ENCODE results near the gene JOSD1.
A peak's percentile ranks its signal among the peaks of the same experiment; 100 is the strongest.

JOSD1 gene

DNA sequence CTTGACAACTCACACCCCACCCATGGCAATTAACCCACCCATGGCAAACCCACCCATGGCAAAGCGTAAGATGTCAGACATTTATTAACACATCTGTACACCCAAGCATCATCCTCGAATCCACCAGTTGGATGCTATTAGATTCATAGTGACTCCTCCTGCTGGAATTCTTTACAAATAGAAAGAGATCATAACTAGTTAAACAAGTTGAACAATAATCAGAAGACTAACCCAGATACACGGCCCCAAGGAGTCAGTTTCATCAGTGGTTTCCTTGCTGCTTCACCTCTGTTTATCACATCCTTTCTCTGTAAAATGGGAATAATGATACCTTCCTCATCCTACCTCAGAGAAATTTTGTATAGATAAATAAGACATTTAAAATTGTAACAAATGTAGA lies 10.1 kb upstream of the JOSD1 start:
- DNase-seq = no peak

DNA sequence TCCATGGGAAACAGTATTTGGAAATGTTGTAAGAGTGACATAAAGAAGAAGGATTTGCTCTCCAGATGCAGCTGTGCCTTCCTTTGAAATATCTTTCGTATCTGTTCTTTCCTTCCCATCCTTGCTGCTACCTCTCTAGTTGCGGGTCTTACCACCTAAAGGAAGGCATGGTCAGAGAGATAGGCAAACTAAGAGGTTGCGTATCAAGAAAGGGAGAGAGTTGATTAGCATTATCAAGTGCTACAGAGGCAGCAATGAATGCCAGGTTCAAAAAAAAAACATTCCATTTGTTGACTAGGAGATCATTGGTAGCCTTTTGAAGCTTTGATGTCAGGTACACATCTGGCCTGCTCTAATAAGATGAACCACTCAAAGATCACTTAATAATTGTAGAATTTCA lies 9.6 kb upstream of the JOSD1 start:
- no peak for DNase-seq

DNA sequence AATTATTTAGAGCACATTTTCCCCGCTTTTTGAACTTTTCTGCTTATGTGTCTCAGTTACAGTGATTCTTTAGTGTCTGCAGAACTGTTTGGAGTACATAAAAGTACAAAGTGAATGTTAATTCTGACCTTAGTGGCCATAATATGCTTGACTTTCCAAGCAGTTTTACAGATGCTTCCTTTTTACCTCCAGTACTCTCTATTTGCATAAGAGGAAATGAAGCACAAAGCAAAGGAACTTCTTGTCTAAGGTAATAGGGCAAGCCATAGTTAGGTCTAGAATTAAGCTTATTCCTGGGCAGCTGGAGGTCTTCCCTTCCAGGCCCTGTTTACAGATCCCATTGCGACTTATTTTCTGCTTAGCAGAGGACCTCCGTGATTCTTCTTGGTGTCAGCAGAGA lies 8.6 kb upstream of the JOSD1 start:
- no peak for DNase-seq

DNA sequence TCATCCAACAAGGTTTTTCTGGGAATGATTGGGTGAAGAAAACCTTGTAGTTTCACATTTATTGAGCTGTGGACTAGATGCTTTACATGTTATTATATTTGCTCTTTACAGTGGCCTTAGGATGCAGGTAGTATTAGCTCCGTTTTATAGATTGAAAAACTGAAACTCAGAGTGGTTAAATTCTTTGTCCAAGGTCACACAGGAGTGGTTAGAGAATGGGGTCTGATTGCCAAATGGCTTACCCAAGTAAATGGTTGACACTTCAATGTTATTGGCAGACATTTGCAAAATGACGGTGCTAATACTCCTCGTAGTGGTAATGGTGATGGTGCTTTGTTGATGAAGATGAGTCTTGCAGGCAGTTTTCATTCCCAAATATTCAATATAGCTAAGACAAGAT lies 7.2 kb upstream of the JOSD1 start:
- no peak for DNase-seq

DNA sequence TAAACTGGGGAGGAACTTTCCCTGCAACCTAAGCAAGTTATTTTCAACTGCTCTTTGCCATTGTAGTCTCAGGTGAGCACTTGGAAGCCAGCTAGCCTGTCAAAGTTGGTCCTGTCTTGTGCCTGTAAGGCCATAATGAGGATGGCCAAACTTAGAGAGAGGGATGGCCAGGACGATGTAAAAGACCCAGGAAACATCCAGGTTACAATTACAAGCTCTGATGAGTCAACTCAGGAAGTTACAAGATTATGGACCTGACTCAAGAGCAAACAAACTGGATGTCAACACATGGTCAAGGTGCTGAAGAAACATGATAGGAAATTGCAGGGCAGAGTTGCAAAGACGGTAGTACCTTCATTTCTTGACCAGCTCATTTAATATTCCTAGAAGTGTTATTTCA lies 6.6 kb upstream of the JOSD1 start:
- peak; percentile 30 for DNase-seq

DNA sequence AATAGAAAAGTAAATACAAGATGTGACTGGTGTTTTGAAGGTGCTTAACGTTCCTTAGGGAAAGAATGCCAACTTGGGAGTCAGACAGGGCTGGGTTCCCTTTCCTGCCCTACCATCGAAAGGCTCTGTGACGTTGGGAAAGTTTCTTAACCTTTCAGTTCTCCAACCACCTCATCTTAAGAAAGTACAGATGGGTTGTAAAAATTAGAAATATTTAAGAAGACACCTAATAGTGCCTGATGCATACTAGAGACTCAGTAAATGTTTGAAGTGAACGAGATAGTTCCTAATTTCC lies 6.1 kb upstream of the JOSD1 start:
- no peak for DNase-seq

DNA sequence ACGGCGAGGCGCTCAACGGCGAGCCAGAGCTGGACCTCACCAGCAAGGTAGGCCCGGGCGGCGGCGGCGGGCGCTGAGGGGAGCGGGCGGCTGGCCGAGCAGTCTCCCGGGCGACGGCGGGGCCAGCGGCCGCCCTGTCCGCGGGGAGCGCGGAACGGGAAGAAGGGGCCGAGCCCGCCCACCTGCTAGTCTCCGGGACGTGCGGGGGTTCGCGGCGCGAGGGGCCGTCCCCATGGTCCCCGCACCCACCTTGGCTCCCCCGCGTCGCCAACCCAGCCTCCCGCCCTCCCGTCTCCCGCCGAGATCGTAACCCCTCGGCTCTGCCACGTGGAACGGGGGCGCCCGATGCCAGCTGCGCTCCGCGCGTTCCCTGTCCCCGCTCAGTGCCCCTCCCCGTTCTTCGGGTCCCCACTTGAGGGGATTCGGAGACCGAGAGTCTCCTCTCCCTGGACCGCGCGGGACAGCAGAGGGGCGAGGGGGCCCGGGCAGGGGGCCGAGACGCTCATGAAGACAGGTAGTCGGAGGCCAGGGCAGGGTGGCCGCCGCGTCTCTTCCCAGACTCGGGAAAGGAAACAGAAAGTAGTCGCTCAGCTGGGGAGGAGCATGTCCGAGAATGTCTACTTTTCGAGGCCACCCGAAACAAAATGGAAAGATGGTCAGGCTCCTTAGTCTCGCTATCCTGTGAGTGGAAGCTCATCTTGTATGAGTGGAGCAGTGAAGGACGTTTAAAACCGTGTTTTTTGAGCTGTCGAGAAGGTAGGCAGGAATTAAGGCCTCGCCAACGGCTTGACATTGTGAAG lies 5.6 kb upstream of the JOSD1 start:
- no peak for DNase-seq

DNA sequence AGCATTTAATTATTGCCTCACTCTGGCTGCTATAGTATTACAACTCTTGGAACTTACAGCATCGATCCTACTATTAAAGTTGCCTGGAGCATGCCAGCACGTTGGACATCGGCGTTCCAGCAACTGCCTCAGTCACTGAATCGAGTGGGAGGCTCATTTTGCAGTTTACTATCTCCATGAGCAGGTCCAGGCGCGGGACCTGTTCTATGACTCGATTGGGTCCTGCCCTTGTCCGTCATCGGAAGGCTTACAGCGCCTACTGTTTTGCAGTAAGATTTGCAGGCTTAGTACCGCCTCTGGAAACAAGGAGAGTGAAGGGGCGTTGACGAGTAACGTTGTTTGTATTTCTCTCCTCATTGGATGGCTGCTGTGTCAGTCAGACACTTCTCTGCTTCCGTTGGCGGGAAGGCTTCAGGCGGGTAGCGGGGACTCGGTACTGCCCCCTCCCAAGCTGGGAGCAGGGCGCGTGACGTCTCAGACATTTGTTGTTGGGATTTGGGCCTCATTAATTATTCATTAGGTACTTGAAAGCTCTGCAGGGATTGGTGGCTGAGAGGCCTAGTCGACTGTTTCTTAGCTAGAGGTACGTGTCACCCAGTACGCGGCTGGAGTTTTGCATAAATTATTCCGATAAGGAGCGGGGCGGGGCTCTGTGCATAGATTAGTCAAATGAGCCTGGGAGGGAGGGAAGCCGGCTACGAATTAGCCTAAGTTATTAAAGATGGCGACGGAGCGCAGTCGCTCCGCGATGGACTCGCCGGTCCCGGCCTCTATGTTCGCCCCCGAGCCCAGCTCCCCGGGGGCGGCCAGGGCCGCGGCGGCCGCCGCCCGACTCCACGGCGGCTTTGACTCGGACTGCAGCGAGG lies 4.7 kb upstream of the JOSD1 start, which contains the start of gene GTPBP1:
Gene GTPBP1 (plus strand): TSS at position 710 of the 866 bp plus-strand sequence. CDS start 12 bp downstream, at position 722.
- peak; percentile 100 for DNase-seq

DNA sequence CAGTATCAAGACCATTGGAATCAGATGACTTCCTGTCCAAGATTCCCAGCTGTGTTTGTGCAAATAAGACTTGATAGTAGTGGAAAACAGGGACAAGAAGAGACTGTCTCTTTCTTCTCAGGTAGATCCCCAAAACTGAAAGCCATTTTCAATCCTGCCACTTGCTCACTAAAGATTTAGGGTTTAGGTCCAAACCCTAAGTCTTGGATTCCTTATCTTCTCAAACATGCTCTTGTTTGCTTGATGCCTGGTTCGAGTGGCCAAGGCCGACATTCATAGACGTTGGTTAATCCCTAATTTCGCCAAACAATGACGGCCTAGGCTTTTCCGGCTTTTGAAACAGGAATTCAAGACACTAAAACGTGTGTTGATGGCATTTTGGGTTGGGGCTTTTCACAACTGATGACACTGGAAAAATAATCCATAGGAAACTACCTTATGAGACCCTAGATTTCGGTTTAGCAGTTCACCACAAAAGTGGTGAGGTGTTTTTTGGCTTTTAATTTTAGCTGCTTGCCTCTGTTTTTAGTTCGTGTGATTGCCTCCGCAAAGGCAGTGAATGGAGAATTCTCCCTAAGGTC lies 4.0 kb upstream of the JOSD1 start:
- no peak for DNase-seq

DNA sequence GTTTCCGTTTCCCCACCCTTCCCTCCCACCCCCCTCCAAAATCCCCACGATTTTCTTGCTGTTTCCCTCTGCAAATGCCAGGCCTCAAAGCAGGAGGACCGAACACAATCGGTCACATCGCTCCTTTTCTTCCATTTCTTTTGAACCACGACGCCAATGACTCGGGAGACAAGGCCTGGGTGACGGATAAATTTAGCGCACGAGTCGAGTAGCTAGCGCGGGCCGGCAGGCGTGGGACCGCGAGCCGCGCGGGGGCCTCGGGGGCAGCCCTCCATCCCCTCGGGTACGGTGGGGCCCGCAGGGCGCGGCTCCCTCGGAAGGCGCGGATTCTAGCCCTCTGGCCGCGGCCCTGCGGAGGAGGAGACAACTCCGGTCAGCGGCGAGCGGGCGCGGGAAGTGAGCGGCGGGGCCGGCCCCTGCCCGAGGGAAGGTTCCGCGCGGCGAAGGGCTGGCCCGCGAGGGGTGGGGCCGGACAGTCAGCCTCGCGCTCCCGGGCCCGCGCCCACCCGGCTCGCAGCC lies 414 bp downstream of the JOSD1 start:
- DNase-seq = no peak

DNA sequence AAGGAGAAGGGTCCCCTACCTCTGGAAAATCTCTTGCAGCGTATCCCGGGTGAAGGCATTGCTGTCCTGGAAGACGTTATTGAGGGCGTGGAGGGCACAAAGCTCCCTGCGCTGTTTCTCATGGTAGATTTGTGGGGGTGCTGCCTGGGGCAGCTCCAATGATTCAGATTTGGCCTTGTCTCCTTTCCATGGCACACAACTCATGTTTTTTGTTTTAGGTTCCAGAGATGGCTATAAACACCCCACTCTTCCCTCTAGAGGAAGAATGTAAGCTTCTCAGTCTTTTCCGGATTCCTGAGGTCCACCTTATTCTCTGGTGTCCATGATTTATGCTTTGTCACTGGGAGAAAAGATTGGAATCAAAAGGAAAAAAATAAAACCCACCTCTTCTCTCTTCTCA lies 959 bp downstream of the JOSD1 start:
- DNase-seq = no peak

DNA sequence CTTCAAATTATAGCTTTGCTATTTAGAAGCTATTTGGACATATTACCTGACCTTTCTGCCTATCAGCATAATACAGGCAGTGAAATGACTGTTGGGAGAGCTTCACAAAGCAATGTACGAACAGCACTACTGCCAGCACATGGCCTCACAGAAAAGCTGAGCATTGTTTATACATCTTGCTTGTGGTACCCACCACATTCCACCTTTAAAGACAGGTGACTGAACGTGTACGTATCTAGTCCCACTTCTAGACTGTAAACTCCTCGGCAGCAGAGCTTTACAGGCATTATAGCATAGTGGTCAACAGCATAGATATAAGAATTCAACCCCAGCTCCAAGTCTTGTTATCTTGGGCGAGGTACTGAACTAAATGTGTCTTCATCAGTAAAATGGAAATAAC lies 1.6 kb downstream of the JOSD1 start:
- DNase-seq = no peak

DNA sequence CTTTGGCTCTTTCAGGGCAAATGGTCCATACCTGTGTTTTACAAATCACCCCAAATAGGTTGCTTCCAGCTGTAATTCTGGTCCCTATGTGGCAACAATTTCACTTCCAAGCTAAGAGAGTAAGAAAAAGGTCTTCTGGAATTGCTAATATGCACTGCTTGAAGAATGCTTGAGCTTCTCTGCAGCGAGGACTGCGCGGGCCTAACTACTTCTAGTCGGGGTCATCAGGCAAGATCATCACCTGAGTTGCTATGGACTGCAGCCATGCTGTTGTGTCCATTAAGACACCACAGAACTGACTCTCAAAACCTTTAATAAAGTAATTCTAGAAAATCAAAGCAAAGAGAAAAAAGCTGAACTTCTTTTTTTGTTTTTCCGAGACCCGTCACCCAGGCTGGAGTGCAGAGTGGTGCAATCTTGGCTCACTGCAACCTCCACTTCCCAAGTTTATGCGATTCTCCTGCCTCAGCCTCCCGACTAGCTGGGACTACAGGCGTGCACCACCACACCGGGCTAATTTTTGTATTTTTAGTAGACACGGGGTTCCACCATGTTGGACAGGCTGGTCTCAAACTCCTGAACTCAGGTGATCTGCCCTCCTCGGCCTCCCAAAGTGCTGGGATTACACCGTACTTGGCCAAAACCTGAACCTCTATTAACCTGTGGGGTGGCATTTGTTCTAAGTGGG lies 2.2 kb downstream of the JOSD1 start:
- DNase-seq = no peak

DNA sequence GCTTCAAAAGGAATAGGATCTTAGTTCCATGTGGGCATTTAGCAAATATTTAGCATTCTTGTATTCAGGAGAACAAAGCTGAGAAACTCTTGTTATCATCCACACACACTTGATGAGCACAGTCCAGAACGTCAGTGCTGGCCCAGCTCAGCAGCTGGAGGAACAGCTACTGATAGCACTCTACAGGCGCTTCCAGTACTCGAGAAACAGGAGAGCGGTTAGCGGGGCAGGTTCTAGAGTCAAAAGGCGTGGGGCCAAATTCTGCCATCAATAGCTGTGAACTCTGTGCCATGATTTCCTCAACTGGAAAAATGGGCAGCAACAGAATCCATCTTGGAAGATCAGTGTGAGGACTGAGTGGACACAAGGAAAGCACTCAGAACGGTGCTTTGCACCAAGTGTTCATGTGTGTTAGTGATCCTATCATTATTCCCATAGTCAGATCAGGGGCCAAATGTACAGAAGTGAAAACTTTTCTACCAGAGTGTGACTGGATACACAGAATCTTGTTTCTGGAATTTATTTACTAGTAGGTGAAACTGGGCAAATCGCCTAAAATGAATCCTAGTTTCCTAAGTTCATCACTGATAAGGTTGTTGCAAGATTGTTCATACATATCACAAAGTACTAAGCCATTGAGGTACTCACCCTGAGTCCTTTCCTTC lies 3.2 kb downstream of the JOSD1 start:
- DNase-seq = no peak

DNA sequence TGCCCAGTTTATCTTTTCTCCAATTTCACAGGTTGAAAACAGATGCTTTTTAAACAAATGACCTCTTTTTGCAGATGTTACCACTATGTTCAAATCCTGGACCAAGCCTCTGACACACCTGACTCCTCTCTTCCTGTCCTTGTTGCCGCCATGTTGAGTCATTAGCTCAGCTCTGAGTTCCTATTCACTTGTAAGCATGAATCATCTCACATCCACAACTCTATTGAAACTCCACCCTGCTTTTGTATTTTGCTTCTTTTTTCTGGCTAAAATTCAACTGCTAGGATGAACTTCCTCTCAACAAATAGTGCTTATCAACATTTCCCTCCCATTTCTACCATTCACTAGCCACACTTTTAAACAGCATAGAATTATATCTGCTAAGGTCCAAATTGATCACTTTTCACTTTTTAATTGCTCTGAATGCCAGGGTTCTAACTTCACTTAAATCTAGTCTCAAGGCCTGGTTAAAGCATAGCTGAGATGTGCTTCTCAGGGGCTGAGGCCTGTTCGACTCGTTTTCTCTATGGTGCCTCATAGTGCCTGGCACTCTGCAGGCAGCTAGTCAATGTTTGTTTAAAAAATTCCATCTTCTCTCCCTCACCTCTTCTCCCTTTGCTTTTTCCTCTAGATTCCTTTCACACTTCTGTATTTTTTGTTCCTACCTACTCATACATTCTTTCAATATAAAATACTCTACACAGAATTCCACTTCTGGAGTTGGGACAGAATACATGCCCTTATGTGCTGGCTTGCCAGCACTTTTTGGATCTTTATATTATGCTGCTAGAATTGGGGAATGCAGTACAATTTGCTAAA lies 3.9 kb downstream of the JOSD1 start:
- no peak for DNase-seq

DNA sequence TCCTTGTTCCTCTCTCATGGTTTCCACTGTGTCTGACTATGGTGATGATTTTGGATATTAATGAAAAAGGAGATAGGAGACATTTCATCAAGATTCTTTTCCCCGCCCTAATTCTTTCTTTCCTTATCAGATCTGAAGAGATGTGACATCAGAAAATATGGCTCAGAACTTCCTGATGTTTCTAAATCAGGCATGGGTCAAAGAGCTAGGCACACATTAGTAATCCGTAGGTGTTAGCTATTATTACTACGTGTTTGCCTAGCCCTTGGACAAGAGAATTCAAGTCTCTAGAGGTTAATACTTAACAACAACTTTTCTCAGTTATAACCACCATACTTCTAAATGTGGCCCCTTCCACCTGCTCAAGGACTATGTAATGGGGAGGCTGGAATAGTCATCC lies 5.8 kb downstream of the JOSD1 start:
- no peak for DNase-seq

DNA sequence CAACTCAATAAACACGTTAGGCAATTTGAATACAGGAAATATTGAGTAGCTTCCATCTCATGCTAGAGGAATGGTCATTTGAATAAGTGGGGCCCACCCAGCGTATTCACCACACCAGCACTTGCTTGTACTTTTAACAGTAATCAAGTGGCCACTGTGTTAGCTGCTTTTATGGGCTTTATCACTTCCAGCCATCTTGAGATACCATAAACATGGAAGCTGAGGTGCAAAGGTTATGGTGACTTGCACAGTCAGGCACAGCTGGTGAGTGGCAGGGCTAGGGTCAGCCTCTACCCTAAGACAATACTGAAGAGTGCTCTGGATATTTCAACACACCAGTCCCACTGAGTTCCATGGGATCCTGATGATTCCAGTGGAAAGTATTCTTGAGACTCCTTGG lies 6.7 kb downstream of the JOSD1 start:
- DNase-seq = no peak

DNA sequence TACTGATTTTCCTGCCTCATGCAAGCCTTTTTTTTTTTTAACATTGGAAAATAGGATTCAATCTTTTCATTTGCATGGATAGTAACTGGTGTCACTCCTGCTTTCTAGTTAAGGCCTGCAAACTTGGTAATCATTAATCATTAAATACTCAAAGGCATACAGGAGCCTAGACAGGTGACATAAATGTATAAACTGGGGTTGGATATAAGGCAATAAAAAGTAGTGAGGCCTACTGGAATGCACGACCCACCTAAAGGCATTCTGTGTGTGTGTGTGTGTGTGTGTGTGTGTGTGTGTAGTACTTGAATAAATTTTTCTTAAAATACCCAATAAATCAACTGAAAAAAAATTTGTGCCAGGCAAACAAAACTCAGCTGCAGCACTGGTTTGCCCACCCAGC lies 11.1 kb downstream of the JOSD1 start:
- no peak for DNase-seq

DNA sequence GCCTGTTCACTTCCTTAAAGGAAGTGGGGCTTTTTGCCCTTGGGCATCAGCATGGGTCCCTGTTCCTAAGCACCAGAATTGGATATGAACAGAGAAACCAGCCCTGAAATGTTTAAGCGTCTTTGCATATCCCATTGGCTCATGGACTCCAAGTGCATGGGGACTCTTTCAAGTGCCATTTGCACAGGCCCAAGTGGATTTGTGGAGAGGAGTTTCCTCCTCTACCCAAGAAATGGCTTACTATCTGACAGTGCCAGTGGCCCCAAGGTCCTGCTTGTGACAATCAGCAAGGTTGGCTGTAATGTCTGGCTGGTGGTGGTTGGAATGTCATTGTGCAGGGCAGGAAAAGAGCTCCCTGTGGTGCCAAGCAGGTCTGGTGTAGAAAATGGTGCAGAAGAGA lies 15.0 kb downstream of the JOSD1 start:
- no peak for DNase-seq

DNA sequence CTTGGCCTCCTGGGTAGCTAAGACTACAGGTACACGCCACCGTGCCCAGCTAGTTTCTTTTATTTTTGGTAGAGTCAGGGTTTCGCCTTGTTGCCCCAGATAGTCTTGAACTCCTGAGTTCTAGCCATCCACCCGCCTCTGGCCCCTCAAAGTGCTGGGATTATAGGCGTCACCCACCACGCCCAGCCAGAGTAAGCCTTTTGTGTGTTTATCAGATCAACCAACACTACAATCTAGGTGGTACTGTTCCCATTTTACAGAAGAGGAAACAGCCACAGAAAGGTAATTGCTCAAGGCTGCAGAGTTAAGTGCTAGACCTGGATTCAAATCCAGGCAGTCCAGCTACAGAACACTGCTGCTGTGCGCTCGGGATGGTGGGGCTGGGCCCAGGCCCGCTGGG lies 15.8 kb downstream of the JOSD1 start:
- no peak for DNase-seq

DNA sequence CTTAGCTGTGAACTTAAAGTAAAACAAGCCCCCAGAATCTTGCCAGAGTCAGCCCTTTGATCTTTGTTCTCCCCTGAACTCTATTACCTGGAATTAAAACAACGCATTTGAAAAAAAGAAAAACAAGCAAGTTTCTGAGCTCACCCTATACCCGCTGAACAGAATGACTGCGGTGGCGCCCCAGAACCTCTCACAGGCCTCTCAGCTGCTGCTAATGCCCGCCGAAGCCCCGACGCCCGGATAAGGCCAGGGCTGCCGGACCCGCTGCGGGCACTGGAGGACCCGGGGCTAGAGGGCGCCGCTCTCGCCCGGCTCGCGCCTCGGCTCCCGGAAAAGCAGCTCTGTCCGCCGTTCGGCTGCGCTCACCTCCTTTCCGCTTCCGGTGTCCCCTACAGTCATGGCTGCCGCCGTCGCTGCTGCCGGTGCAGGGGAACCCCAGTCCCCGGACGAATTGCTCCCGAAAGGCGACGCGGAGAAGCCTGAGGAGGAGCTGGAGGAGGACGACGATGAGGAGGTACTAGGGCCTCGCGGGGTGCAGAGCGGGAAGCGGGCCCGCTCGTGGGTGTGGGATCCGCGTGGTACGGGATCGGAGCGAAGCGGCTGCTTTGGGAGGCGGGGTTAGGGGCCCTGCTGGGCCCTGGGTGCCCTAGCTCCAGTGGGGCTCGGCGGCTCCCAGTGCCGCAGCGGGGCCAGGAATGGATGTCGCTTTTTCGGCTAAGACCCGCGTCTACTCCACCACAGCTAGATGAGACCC lies 19.0 kb downstream of the JOSD1 start, which contains the start of gene TOMM22:
Gene TOMM22 (plus strand): TSS at position 376 of the 754 bp plus-strand sequence. CDS start 22 bp downstream, at position 398.
- DNase-seq = peak; percentile 47
